Epithelial cell of proximal tubule (primary cell): ENCODE measurements around the gene BMP2K. TPM values are rescaled to one million over a fixed set of nuclear protein-coding genes. Genes with fewer than 3 reads are reported as not detected.

Experiments used
- DNase-seq: peaks from one replicate; pipeline ENCODE4 v3.0.0-alpha.2; 2011; ENCODE audit warnings: low read depth
- H3K4me3 ChIP-seq: 2 replicates; pipeline ENCODE4 v1.5.1; 2011; ENCODE audit warnings: low read depth, mild to moderate bottlenecking, low read length
- CTCF ChIP-seq: conservative IDR thresholded peaks from 2 replicates; pipeline ENCODE4 v1.5.1; 2012; ENCODE audit warnings: low read depth, mild to moderate bottlenecking, low read length
- total RNA-seq: library from RNA; depleted of rRNA; stranded (reverse); fragments of >200 nt; gene quantifications from 2 replicates; pipeline ENCODE4 v1.2.3, GENCODE V29; 2015

Gene BMP2K
- total RNA-seq, 1 donor from 2014 or later, result 11.8 TPM

GRCh38 chr4:78768452-78769180, 7.5 kb upstream of the BMP2K start:
- no peak overlapping the region for H3K4me3 ChIP-seq
- no peak for DNase-seq
- no peak for TF ChIP-seq CTCF

GRCh38 chr4:78770091-78770642, 6.0 kb upstream of the BMP2K start:
- no peak for TF ChIP-seq CTCF
- DNase-seq, result no peak

GRCh38 chr4:78772526-78773091, 3.5 kb upstream of the BMP2K start:
- no peak for TF ChIP-seq CTCF
- no peak for DNase-seq
- H3K4me3 ChIP-seq, result no peak overlapping the region

More at GRCh38 chr4:78770091-78770642, 6.0 kb upstream of the BMP2K start:
- H3K4me3 ChIP-seq, result no peak overlapping the region

- no peak overlapping the region for H3K4me3 ChIP-seq
- no peak for DNase-seq
- no peak for TF ChIP-seq CTCF
Observed at GRCh38 chr4:78774417-78774816, 1.7 kb upstream of the BMP2K start.

GRCh38 chr4:78775303-78776078, 659 bp upstream of the BMP2K start:
- H3K4me3 ChIP-seq, result peak overlapping the region; percentile 85
- no peak for TF ChIP-seq CTCF
- no peak for DNase-seq

GRCh38 chr4:78776729-78777575, 802 bp downstream of the BMP2K start:
- DNase-seq, result no peak
- H3K4me3 ChIP-seq, result peak overlapping the region; percentile 85
- no peak for TF ChIP-seq CTCF
